Measurements from ENCODE around the gene NEGR1.

NEGR1 gene

DNA sequence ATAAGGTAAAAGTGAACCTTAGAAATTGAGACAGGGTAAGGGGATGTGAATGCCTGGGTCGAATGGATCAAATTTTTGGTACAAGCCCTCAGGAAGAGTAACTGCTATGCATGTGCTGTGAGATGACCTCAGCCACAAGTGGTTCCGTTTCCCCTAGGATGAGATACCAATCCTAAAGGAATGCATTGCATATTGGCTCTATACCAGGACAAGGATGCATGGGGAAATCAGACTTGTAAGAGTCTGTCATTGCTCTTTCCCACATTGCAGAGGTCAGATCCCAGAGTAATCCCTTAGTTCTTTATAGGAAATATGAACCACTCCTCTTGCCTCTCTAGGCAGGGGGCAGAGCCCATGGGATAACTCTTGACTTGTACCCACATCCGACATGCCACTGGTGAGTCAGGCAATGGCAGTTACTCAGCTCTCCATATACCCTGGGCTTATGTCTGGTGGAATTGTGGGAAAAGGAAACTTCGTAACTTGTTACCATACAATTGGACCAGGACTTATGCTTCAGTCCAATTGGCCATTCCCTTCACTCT is 773.2 kb downstream of the NEGR1 start:
- Histone ChIP-seq H3K36me3 (no peaks in the 10 kb centered on the region), H3K4me2 (no peak overlapping the region), H3K4me3 (no peak overlapping the region), H3K27me3 (no peaks in the 10 kb centered on the region), H3K9ac (no peak overlapping the region), H3K4me1 (no peaks in the 10 kb centered on the region), H3K9me3 (replicated peaks in 1 of 11) (no peaks in the 10 kb centered on the region; a peak in 1 of 22 replicates), H4K20me1 (peaks cover 0 to 7% (median 0%) of the 10 kb centered on the region in 11 experiments; a peak in 2 of 22 replicates), H3K27ac (no peak overlapping the region)
- TF ChIP-seq Cebpa-rat (IDR thresholded peaks at IDR 0.05): no peak

DNA sequence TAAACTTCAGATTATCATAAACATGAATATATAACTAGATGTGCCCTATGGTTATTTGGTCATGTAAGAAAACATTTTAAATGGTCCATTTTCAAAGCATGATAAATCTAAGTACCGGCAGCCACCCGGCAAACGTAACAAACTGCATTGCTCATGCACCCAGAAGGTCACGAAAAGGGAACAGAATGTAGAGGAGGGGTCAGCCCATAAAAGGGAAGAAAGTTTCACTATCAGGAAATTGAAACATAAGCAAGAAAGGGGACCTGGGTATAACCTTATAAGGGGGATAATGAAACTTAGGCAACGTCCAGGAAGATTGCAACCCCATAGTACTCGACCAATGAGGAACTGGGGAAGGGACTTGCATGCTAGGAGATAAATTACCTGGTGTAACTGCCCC is 780.3 kb downstream of the NEGR1 start:
- Histone ChIP-seq H3K36me3 (no peaks in the 10 kb centered on the region), H3K27me3 (no peaks in the 10 kb centered on the region), H3K4me2 (peak overlapping the region in 1 of 11 experiments; percentile 4; a peak in 1 of 22 replicates), H3K4me3 (no peak overlapping the region), H3K9me3 (replicated peaks in 1 of 11) (no peaks in the 10 kb centered on the region), H3K4me1 (no peaks in the 10 kb centered on the region), H4K20me1 (peaks cover 0 to 5% (median 0%) of the 10 kb centered on the region in 11 experiments; a peak in 2 of 22 replicates), H3K9ac (no peak overlapping the region), H3K27ac (no peak overlapping the region)
- no peak for TF ChIP-seq Cebpa-rat (IDR thresholded peaks at IDR 0.05)

DNA sequence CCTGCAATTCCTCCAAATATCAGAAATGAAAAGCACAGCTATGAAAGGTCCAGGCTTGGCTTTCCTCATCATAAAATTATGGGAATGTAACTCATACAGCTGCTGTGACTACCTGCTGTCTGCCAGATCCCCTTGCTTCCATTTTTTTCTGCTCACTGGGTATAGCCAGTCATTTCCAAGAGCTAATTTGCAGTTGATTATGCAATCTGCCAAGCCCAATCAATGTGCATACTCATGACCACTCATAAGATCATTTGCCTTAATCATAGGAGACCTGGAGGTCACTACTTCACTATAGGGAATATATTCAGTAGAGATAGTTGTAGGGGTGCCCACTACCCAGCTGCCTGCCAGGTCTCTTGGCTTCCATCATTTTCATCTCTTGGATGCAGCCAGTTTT is 783.8 kb downstream of the NEGR1 start:
- TF ChIP-seq Cebpa-rat (IDR thresholded peaks at IDR 0.05): no peak; a peak in 1 of 22 replicates
- no peak overlapping the region for H3K27ac ChIP-seq
- H3K9me3 ChIP-seq (replicated peaks in 1 of 11): peaks cover 0 to 7% (median 0%) of the 10 kb centered on the region in 11 experiments; a peak in 3 of 22 replicates
- H4K20me1 ChIP-seq: peaks cover 0 to 5% (median 0%) of the 10 kb centered on the region in 11 experiments; a peak in 1 of 22 replicates
- H3K27me3 ChIP-seq: no peaks in the 10 kb centered on the region
- no peak overlapping the region for H3K4me3 ChIP-seq
- no peak overlapping the region for H3K9ac ChIP-seq
- no peak overlapping the region for H3K4me2 ChIP-seq
- no peaks in the 10 kb centered on the region for H3K36me3 ChIP-seq
- peaks cover 0 to 16% (median 8%) of the 10 kb centered on the region in 10 experiments; a peak in 12 of 20 replicates for H3K4me1 ChIP-seq

DNA sequence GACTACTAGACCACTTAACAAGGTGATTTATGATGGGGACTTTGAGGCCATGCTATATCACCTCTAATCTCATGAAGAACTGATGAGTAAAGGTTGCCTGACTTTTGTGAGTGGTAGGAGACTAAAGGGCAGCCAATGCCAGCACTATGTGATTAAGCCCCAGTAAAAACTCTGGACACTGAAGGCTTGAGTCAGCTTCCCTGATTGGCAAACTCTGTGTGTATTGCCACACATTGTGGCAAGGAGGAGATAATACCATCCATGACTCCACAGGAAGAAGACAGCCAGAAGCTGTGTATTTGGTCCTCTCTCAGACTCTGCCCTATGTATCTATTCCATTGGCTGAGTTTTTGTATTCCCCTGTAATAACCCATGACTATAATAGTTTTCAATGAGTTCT is 788.2 kb downstream of the NEGR1 start:
- Histone ChIP-seq H3K4me2 (peak overlapping the region in 7 of 11 experiments; percentile 1 to 45 (median 18); a peak in 6 of 22 replicates), H3K9me3 (replicated peaks in 1 of 11) (peaks cover 0 to 7% (median 0%) of the 10 kb centered on the region in 11 experiments; a peak in 3 of 22 replicates), H3K27me3 (no peaks in the 10 kb centered on the region), H3K27ac (peak overlapping the region in 1 of 11 experiments; percentile 19; a peak in 1 of 22 replicates), H4K20me1 (peaks cover 0 to under 1% (median 0%) of the 10 kb centered on the region in 11 experiments; a peak in 1 of 22 replicates), H3K9ac (no peak overlapping the region), H3K36me3 (no peaks in the 10 kb centered on the region), H3K4me3 (no peak overlapping the region), H3K4me1 (peaks cover 0 to 16% (median 8%) of the 10 kb centered on the region in 10 experiments; a peak in 12 of 20 replicates)
- TF ChIP-seq Cebpa-rat (IDR thresholded peaks at IDR 0.05): no peak

DNA sequence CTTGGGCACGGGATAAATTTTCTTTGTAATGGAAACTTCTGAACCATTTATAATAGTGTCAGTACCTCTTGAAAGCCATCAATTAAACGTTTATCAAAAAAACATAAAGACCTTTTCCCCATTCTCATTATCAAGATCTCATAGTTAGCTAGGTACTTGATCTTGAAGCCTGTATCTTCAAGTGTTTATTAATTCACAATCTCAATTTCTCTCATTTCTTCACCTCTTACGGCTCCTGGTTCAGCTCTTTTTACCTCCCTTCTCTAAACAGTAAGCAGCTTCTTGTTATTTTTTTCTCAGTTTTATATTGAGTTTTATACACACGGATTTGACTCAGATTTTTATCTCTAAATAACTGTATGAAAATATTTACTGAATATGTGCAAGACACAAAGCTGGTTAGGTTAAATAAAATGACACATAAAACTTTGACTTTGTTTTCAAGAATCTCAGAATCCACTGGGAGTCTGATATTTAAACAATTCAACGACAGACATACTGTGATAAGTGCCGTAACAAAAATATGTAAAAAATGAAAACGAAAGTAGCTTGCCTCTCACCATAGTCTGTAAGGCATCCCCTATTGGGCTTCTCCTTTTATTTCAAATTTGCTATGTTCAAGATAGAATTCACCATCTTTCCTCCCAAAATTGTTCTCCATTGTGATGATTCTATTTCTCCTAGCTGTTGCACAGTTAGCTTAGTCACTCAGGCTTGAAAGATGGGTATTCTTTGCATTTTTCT is 789.9 kb downstream of the NEGR1 start:
- Histone ChIP-seq H3K36me3 (no peaks in the 10 kb centered on the region), H3K4me2 (no peak overlapping the region), H3K27me3 (no peaks in the 10 kb centered on the region), H4K20me1 (peaks cover 0 to 5% (median 0%) of the 10 kb centered on the region in 11 experiments; a peak in 1 of 22 replicates), H3K9me3 (replicated peaks in 1 of 11) (peaks cover 0 to 7% (median 0%) of the 10 kb centered on the region in 11 experiments; a peak in 3 of 22 replicates), H3K27ac (no peak overlapping the region), H3K9ac (no peak overlapping the region), H3K4me1 (peaks cover 0 to 16% (median 8%) of the 10 kb centered on the region in 10 experiments; a peak in 12 of 20 replicates), H3K4me3 (no peak overlapping the region)
- TF ChIP-seq Cebpa-rat (IDR thresholded peaks at IDR 0.05): no peak

DNA sequence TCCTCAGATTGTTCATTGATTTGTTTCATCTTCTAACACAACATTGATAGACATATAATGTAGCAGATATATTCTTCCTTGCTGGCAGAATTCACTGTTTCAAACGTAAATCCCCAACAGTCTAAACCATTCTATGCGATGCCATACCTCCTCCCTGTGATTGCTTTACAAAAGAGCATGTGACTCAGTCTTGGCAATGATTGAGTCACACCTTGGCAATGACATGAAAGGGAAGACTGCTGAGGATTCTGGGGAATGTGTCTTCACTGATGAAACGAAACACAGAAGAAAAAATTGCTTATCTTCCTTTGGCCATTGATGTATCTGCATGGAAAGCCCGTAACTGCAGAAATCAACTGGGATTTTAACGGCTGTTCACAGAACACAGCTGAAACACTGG is 791.9 kb downstream of the NEGR1 start:
- H3K36me3 ChIP-seq: no peaks in the 10 kb centered on the region
- H3K9ac ChIP-seq: no peak overlapping the region
- peaks cover 0 to 5% (median 0%) of the 10 kb centered on the region in 11 experiments; a peak in 1 of 22 replicates for H4K20me1 ChIP-seq
- no peaks in the 10 kb centered on the region for H3K27me3 ChIP-seq
- peaks cover 0 to 7% (median 0%) of the 10 kb centered on the region in 11 experiments; a peak in 3 of 22 replicates for H3K9me3 ChIP-seq (replicated peaks in 1 of 11)
- no peak overlapping the region for H3K4me2 ChIP-seq
- no peak overlapping the region for H3K27ac ChIP-seq
- TF ChIP-seq Cebpa-rat (IDR thresholded peaks at IDR 0.05): no peak
- no peak overlapping the region for H3K4me3 ChIP-seq
- H3K4me1 ChIP-seq: peaks cover 0 to 16% (median 8%) of the 10 kb centered on the region in 10 experiments; a peak in 12 of 20 replicates

DNA sequence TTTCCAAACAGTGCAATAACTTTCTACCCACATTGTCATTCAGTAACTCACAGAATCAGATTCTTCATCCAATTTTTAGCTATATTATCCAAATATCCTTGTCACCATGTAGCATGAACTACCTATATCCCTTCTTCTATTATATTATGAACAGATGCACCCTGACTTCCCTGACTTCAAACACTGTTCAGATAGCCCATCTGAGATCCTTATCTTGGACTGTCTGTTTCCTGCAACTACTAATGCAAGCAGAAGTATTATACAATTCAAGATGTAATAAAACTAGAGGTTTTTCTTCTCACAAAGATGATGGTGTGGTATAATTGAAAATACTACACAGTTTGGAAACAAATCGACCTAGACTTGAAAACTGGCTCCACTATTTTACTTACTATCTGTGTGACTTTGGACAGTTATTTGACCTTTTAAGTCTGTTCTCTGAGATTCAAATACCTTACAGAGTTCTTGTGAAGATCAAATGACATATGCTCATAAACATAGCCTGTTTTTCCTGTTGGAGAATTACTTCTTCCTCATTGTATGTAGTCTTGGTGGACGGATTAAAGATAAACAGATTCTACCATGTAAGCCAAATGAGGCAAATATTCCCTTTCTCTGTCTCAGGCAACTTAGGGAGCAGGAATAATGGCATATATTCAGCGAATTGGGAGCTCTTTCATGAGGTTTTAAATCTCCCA is 793.6 kb downstream of the NEGR1 start:
- no peak overlapping the region for H3K4me3 ChIP-seq
- no peak overlapping the region for H3K4me2 ChIP-seq
- no peaks in the 10 kb centered on the region for H3K4me1 ChIP-seq
- no peak overlapping the region for H3K9ac ChIP-seq
- peaks cover 0 to 1% (median 0%) of the 10 kb centered on the region in 11 experiments; a peak in 2 of 22 replicates for H3K9me3 ChIP-seq (replicated peaks in 1 of 11)
- H3K36me3 ChIP-seq: no peaks in the 10 kb centered on the region
- TF ChIP-seq Cebpa-rat (IDR thresholded peaks at IDR 0.05): no peak
- H4K20me1 ChIP-seq: peaks cover 0 to 5% (median 0%) of the 10 kb centered on the region in 11 experiments; a peak in 1 of 22 replicates
- no peaks in the 10 kb centered on the region for H3K27me3 ChIP-seq
- H3K27ac ChIP-seq: no peak overlapping the region

DNA sequence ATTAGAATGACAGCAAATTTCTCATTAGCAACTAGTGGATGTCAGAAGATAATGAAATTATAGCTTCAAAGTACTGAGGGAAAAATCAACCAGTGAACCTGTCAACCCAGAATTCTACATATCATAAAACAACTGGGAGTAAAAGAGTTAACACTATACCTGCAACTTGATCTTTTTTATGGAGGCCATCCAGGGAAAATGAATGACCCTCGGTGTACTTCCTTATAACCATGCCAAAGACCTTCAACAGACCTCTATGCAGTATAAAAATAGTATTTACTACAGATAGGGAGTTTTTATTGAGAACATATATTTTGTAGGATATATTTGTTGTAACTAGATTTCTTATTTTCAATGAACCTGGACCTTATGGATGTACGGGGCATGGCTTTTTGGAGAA is 809.0 kb downstream of the NEGR1 start:
- no peaks in the 10 kb centered on the region; a peak in 1 of 22 replicates for H4K20me1 ChIP-seq
- H3K27me3 ChIP-seq: no peaks in the 10 kb centered on the region
- H3K4me1 ChIP-seq: no peaks in the 10 kb centered on the region
- no peak overlapping the region for H3K27ac ChIP-seq
- H3K4me3 ChIP-seq: no peak overlapping the region
- H3K9ac ChIP-seq: no peak overlapping the region
- H3K9me3 ChIP-seq (replicated peaks in 1 of 11): no peaks in the 10 kb centered on the region
- no peak for TF ChIP-seq Cebpa-rat (IDR thresholded peaks at IDR 0.05)
- no peak overlapping the region for H3K4me2 ChIP-seq
- no peaks in the 10 kb centered on the region for H3K36me3 ChIP-seq

DNA sequence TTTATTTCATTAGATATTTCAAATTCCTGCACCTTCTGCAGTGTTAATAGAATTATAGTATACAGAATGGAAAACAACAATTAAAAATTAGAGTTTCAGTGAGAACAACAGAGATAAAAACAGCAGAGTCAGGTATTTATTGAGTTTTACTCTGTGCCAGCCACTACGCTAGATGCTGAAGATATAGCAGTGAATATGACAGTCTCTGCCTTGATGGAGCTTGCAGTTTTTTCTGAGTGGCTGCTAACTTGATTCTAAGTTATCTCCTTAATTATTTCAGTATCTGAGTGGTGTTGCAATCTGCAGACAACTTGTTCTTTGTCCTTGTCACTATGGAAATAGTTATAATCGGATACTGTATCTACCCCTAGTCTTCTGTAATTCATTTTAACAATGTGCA is 817.2 kb downstream of the NEGR1 start:
- no peak overlapping the region for H3K9ac ChIP-seq
- no peak overlapping the region for H3K4me3 ChIP-seq

More for the DNA sequence above, 817.2 kb downstream of the NEGR1 start:
- TF ChIP-seq Cebpa-rat (IDR thresholded peaks at IDR 0.05): no peak
- Histone ChIP-seq H3K4me2 (no peak overlapping the region), H3K27ac (no peak overlapping the region), H3K4me1 (no peaks in the 10 kb centered on the region), H3K36me3 (no peaks in the 10 kb centered on the region), H4K20me1 (no peaks in the 10 kb centered on the region; a peak in 1 of 22 replicates), H3K9me3 (replicated peaks in 1 of 11) (no peaks in the 10 kb centered on the region), H3K27me3 (no peaks in the 10 kb centered on the region)
